LNCAP (cell line): ENCODE measurements around the gene VENTX.

Experiments used
- TF ChIP-seq, protein P1 (sequence below): fragments of 450-650 bp; IDR thresholded peaks from 2 replicates; pipeline ENCODE4 v1.5.1; 2017; ENCODE audit warnings: mild to moderate bottlenecking

The VENTX gene

DNA sequence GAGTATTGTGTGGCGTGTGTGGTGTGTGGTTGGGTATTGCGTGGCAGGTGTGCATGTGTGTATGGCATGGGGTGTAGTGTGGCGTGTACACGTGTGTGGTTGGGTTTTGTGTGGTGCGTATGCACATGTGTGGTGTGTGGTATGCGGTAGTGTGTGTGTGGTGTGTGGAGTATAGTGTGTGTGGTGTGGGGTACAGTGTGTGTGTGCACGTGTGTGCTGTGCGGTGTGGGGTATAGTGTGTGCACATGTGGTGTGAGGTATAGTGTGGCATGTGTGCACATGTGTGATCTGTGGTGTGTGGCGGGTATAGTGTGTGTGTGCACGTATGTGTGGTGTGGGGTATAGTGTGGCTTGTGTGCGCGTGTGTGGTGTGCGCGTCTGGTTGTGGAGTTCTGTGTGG lies 28.5 kb upstream of the VENTX start:
- TF ChIP-seq, protein P1, sequence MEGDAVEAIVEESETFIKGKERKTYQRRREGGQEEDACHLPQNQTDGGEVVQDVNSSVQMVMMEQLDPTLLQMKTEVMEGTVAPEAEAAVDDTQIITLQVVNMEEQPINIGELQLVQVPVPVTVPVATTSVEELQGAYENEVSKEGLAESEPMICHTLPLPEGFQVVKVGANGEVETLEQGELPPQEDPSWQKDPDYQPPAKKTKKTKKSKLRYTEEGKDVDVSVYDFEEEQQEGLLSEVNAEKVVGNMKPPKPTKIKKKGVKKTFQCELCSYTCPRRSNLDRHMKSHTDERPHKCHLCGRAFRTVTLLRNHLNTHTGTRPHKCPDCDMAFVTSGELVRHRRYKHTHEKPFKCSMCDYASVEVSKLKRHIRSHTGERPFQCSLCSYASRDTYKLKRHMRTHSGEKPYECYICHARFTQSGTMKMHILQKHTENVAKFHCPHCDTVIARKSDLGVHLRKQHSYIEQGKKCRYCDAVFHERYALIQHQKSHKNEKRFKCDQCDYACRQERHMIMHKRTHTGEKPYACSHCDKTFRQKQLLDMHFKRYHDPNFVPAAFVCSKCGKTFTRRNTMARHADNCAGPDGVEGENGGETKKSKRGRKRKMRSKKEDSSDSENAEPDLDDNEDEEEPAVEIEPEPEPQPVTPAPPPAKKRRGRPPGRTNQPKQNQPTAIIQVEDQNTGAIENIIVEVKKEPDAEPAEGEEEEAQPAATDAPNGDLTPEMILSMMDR = no peak

DNA sequence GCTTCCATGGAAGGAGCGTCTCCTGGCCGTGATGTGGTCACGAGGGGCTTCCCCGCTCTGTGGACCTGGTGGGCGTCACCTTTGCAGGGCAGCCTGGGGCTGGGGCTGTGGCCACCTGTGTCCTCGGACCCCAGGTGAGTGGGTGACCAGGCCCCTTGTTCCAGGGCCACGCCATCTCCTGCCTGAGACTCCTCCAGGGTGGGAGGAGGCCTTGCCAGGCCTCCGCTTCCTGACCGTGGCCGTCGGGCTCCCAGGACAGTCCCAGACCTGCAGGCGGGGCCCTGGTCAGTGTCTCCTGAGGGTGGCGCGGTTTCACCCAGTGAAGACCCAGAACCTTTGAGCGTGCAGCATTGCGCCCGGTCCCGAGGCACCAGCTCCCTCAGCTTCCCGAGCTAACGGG lies 28.0 kb upstream of the VENTX start:
- TF ChIP-seq, protein P1 = no peak

DNA sequence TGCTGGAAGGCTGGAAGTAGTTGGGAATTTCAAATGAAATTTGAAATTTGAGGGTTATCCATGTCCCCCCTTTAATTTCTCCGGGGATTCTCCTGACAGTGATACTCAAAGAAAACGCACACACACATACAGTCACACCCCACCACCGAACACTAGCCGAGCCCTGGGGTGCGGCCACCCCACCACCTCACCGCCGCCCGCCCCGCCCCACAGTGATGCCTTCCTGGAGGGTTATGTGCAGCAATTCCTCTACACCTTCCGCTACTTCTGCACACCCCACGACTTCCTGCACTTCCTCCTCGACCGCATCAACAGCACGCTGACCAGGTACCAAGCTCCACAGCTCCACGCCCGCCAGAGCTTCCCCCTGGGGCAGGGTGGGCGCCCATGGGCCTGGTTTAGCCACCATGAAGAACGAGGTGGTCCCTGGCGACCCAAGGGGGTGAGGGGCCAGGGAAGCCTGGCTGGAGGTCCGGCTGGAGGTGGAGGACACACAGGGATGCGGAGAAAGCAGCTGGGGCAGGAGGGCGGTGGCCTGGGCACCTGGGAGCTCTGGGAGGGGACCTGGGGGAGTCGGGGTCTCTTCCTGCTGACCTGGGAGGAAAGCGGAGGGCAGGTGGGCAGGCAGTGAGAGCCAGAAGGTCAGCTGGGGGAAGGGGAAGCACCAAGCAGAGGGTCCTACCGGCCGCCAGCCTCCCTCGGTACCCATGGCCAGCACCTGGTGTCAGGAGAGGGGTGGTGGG lies 27.1 kb upstream of the VENTX start:
- TF ChIP-seq, protein P1 = no peak

DNA sequence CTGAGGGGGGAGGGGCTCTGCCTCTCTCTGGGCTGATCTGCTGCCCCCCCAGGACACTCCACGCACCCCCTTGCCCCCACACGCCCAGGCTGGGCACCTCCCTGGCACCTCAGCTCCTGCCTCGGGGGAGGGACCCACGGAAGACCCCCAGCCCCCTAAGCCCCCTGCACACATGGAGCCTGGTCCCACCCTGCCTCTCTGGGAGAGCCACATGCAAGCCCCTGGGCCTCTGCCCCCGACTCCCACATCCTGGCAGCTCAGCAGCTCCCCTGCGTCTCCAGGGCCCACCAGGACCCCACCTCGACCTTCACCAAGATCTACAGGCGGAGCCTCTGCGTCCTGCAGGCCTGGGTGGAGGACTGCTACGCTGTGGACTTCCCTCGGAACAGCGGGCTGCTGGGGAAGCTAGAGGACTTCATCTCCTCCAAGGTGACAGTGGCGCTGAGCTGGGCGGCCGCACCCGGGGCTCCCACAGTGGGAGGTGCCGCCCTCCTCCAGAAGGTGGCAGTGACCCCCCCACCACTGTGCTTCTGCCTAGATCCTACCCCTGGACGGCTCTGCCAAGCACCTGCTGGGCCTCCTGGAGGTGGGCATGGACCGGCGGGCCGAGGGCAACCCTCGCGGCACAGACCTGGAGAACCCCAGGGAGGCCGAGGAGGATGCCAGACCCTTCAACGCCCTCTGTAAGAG lies 26.4 kb upstream of the VENTX start:
- TF ChIP-seq, protein P1 = no peak

DNA sequence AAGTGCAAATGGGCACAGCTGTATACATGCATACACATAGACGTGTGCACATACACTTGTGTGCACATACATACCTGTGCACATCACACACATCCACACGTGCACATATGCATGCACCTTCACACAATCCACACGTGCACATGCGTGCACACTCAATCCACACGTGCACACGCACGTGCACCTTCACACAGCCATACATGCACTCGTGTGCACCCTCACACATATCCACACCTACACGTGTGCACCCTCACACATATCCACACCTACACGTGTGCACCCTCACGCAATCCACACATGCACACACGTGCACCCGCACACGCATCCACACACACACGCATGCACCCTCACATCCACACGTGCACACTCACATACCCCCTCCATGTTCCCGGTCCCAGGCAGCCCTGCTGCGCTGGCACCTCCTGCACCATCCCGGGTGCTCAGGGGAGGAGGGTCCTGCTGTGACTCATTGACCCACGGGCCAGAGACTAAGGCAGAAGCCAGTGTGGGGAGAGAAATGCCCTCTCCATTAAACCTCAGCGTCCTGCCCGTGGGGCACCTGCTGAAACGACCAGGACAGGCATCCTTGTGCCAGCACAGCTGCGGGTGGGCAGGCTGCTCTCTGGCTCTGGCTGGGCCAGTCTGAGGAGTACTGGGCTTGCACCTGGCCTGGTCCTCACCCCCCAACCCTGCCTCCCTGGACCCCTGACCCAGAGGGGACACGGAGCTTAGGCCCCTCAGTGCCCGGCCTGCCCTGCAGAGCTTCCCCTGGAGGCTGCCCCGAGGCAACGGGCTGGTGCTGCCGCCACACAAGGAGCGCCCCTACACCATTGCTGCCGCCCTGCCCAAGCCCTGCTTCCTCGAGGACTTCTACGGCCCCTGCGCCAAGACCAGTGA lies 25.4 kb upstream of the VENTX start:
- TF ChIP-seq, protein P1 = no peak

DNA sequence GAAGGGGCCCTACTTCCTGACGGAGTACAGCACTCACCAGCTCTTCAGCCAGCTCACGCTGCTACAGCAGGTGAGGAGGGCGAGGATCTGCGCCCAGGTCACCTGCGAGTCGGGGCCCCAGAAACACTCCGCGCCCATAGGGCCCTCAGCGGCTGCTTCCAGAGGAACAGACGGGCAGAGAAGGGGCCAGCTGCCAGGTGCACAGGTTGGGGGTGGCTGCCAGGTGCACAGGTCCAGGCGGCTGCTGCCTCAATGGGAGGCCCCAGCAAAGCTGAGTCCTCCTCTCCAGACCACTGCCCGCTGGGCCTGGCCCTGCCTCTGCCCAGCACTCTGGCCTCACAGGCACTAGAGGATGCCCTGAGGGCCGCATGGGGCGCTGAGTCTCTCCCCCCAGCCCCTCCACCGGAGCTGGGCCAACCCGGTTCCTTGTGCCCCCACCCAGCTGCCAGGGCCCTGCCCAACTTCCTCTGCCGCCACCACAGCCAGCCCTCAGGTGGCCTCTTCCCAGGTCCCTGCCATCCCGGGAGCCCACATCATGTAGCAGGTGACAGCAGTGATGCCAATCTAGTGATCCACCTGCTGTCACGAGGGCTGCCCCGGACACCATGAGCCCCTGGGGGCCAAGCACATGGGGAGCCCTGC lies 24.7 kb upstream of the VENTX start:
- TF ChIP-seq, protein P1 = no peak
